Left ventricle myocardium inferior (tissue), 1 donor: ENCODE data around the gene GNA15. TPM values are rescaled to one million over a fixed set of nuclear protein-coding genes. Genes with fewer than 3 reads are reported as not detected.

ENCODE experiments used
- DNase-seq: peaks from one replicate; pipeline ENCODE4 v3.0.0-alpha.2; 2020
- H3K27ac ChIP-seq: fragments of 200-600 bp; replicated peaks from 2 replicates; pipeline ENCODE4 v1.8.0; 2021
- H3K27me3 ChIP-seq: fragments of 200-600 bp; 2 replicates; pipeline ENCODE4 v1.8.0; 2021; ENCODE audit warnings: low read depth
- H3K36me3 ChIP-seq: fragments of 200-600 bp; 2 replicates; pipeline ENCODE4 v1.8.0; 2021
- H3K4me1 ChIP-seq: fragments of 200-600 bp; 2 replicates; pipeline ENCODE4 v1.8.0; 2021
- H3K4me3 ChIP-seq: fragments of 200-600 bp; 2 replicates; pipeline ENCODE4 v1.8.0; 2021; ENCODE audit warnings: mild to moderate bottlenecking, moderate library complexity
- H3K9me3 ChIP-seq: fragments of 200-600 bp; replicated peaks from 2 replicates; pipeline ENCODE4 v1.8.0; 2021
- intact Hi-C: fragments of 100-400 bp; cut with micrococcal nuclease; formaldehyde crosslinking; loops from one replicate; pipeline ENCODE4 v1.11.0; 2022
- total RNA-seq: library from RNA; stranded (reverse); fragmentation: NEBNext Ultra II Directional; extraction: Animal tissue kit (Norgen Biotek cat#: 25700); gene quantifications from one replicate; pipeline ENCODE4 v1.2.1, GENCODE V29; 2021
- TF ChIP-seq, protein P1 (sequence below): fragments of 200-600 bp; IDR thresholded peaks from 2 replicates; pipeline ENCODE4 v1.8.0; 2021; ENCODE audit warnings: antibody characterized with exemption, mild to moderate bottlenecking, borderline replicate concordance
- donor health status: DM: no; HTN: yes; CAD: no; lungs with severe emphysema.

GNA15 gene
- total RNA-seq, 1 donor from 2014 or later: 1.2 TPM

DNA sequence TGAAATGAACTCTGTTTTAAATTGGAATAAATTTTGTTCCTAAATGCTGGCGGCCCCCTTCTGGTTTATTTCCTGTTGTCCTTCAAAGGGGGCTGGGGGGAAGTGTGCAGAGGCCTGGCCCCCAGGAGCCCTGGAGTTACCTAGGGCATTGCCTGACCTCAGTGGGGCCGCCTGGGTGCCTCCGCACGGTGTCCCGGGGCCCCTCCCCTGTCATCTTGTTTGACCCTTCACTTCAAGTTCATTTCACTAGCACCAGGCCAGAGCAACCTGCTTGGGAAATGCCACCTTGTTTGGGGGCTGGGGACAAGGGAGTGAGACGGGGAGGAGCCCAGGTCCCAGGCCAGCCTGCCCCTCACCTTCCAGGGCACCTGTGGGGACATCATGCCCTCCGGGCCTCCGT, 11.9 kb upstream of the GNA15 start:
- peaks cover 37% of the 10 kb centered on the region for H3K36me3 ChIP-seq
- no peaks in the 10 kb centered on the region for H3K27me3 ChIP-seq
- no peaks in the 10 kb centered on the region for H3K9me3 ChIP-seq
- no peak for DNase-seq
- TF ChIP-seq, protein P1, sequence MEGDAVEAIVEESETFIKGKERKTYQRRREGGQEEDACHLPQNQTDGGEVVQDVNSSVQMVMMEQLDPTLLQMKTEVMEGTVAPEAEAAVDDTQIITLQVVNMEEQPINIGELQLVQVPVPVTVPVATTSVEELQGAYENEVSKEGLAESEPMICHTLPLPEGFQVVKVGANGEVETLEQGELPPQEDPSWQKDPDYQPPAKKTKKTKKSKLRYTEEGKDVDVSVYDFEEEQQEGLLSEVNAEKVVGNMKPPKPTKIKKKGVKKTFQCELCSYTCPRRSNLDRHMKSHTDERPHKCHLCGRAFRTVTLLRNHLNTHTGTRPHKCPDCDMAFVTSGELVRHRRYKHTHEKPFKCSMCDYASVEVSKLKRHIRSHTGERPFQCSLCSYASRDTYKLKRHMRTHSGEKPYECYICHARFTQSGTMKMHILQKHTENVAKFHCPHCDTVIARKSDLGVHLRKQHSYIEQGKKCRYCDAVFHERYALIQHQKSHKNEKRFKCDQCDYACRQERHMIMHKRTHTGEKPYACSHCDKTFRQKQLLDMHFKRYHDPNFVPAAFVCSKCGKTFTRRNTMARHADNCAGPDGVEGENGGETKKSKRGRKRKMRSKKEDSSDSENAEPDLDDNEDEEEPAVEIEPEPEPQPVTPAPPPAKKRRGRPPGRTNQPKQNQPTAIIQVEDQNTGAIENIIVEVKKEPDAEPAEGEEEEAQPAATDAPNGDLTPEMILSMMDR: no peak
- H3K4me3 ChIP-seq: no peak overlapping the region
- no peak overlapping the region for H3K27ac ChIP-seq
- H3K4me1 ChIP-seq: no peaks in the 10 kb centered on the region
- intact Hi-C loops: no loop called here

DNA sequence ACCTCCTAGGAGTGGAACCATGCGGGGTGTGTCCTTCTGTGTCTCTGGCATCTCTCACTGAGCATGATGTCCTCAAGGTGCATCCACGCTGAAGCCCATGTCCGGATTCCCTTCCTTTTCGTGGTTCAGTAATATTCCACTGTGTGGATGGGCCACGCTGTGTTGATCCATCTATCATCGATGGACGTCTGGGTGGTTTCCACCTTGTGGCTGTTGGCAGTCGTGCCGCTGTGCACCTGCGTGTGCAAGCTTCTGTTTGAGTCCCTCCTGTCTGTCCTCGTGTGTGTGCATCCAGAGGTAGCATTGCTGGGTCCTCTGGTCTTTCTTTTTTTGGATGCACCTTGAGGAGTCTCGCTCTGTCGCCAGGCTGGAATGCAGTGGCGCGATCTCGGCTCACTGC, 11.2 kb upstream of the GNA15 start:
- no peak for DNase-seq
- no peaks in the 10 kb centered on the region for H3K4me1 ChIP-seq

DNA sequence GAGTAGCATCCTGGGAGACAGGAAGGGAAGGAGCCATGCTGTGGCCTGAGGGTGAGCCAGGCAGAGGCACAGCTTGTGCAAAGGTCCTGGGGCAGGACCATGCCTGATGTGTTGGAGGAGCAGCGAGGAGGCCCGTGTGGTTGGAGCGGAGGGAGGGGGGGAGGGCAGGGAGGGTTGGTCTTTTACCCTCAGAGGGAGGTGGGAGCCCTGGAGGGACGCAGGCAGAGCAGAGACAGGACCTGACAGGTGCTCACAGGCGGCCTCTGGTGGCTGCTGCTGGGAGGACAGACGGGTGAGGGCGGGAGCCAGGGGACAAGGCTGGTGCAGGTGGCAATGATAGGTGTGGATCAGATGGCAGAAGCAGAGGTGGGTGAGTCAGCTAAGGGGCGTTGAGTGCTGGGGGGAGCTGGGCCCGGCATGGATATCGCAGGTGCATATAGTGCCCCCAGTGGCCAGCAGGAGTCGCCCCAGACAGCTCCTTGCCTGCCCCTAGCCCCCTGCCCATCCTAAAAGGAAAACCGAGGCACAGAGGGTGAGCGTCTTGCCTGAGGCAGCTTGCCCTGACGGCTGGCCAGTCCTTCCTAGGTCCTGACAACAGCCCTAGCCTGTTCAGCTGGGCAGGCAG, 9.8 kb upstream of the GNA15 start:
- Histone ChIP-seq H3K9me3 (no peaks in the 10 kb centered on the region), H3K4me3 (no peak overlapping the region), H3K27me3 (no peaks in the 10 kb centered on the region), H3K27ac (no peak overlapping the region), H3K36me3 (peaks cover 19% of the 10 kb centered on the region), H3K4me1 (no peaks in the 10 kb centered on the region)
- TF ChIP-seq, protein P1: peak; percentile 79
- intact Hi-C loops: no loop called here
- peak; percentile 48 for DNase-seq

More for the DNA sequence above, 11.2 kb upstream of the GNA15 start:
- H3K27ac ChIP-seq: no peak overlapping the region
- intact Hi-C loops: no loop called here
- TF ChIP-seq, protein P1: no peak
- no peaks in the 10 kb centered on the region for H3K9me3 ChIP-seq
- no peak overlapping the region for H3K4me3 ChIP-seq
- peaks cover 32% of the 10 kb centered on the region for H3K36me3 ChIP-seq
- H3K27me3 ChIP-seq: no peaks in the 10 kb centered on the region

DNA sequence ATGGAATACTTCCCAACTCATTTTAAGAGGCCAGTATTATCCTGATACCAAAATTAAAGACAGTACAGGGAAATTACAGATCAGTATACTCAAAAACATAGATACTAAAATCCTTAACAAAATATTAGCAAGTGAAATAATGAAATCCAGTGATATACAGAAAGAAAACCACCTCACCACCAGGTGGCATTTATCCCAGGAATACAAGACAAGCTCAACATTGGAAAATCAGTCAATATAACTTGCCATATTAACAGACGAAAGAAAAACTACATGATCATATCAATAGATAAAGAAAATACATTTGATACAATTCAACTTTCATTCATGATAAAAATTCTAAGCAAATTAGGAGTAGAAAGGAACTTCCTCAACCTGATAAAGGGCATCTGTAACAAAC, 6.7 kb upstream of the GNA15 start:
- H3K4me3 ChIP-seq: no peak overlapping the region
- no peaks in the 10 kb centered on the region for H3K27me3 ChIP-seq
- TF ChIP-seq, protein P1: peak; percentile 56
- H3K9me3 ChIP-seq: no peaks in the 10 kb centered on the region
- H3K36me3 ChIP-seq: no peaks in the 10 kb centered on the region
- intact Hi-C loops: no loop called here
- no peak for DNase-seq
- no peaks in the 10 kb centered on the region for H3K4me1 ChIP-seq
- no peak overlapping the region for H3K27ac ChIP-seq

DNA sequence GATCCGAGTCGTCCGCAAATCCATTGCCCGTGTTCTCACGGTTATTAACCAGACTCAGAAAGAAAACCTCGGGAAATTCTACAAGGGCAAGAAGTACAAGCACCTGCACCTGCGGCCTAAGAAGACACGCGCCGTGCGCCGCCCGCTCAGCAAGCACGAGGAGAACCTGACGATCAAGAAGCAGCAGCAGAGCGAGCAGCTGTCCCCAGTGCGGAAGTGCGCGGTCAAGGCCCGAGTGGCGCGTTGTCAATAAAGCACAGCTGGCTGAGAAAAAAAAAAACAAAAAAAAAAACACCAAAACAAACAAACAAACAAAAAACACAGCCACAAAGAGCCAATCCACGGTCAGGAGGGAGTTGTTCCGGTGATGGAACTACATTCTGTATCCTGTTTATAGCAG, 4.7 kb upstream of the GNA15 start:
- Histone ChIP-seq H3K4me3 (no peak overlapping the region), H3K9me3 (no peaks in the 10 kb centered on the region), H3K27ac (no peak overlapping the region), H3K4me1 (peaks cover 3% of the 10 kb centered on the region), H3K27me3 (no peaks in the 10 kb centered on the region), H3K36me3 (no peaks in the 10 kb centered on the region)
- DNase-seq: no peak
- TF ChIP-seq, protein P1: no peak
- intact Hi-C loops: no loop called here
